Endothelial cell (in vitro differentiated cells): ENCODE results near the gene THBS4. TPM values are rescaled to one million over a fixed set of nuclear protein-coding genes. Genes with fewer than 3 reads are reported as not detected.

Experiments used
- DNase-seq: peaks from one replicate; pipeline ENCODE4 v3.0.0; 2021; ENCODE audit warnings: low spot score
- H3K27ac Mint-ChIP-seq: one replicate; pipeline ENCODE4 v1.8.0; 2021; ENCODE audit warnings: mixed read lengths, inconsistent platforms; ENCODE audit not compliant: unreplicated experiment
- H3K27me3 Mint-ChIP-seq: one replicate; pipeline ENCODE4 v1.8.0; 2021; ENCODE audit warnings: mild to moderate bottlenecking, moderate library complexity, mixed read lengths, inconsistent platforms; ENCODE audit not compliant: unreplicated experiment
- H3K36me3 Mint-ChIP-seq: one replicate; pipeline ENCODE4 v1.8.0; 2021; ENCODE audit warnings: mild to moderate bottlenecking, low read depth, mixed read lengths, inconsistent platforms; ENCODE audit not compliant: unreplicated experiment
- H3K4me1 Mint-ChIP-seq: one replicate; pipeline ENCODE4 v1.8.0; 2021; ENCODE audit warnings: mild to moderate bottlenecking, mixed read lengths, inconsistent platforms; ENCODE audit not compliant: unreplicated experiment
- H3K4me3 Mint-ChIP-seq: one replicate; pipeline ENCODE4 v1.8.0; 2021; ENCODE audit warnings: mild to moderate bottlenecking, mixed read lengths, inconsistent platforms; ENCODE audit not compliant: unreplicated experiment
- H3K9me3 Mint-ChIP-seq: one replicate; pipeline ENCODE4 v1.8.0; 2021; ENCODE audit warnings: mixed read lengths, inconsistent platforms; ENCODE audit not compliant: unreplicated experiment
- CTCF ChIP-seq: fragments of 200-600 bp; sonication (generic); IDR thresholded peaks from one replicate; pipeline ENCODE4 v1.5.0; 2021; ENCODE audit warnings: antibody characterized with exemption; ENCODE audit not compliant: unreplicated experiment
- total RNA-seq: library from RNA; stranded (reverse); fragmentation: NEBNext Ultra II Directional; extraction: Animal tissue kit (Norgen Biotek cat#: 25700); gene quantifications from one replicate; pipeline ENCODE4 v1.2.1, GENCODE V29; 2021; ENCODE audit not compliant: unreplicated experiment

Gene THBS4
- total RNA-seq, 1 donor from 2014 or later: 3.0 TPM

GRCh38 chr5:80034559-80034958 lies 589 bp upstream of the THBS4 start:
- Mint-ChIP-seq H3K4me1 (no peaks in the 10 kb centered on the region), H3K27me3 (no peaks in the 10 kb centered on the region), H3K36me3 (no peaks in the 10 kb centered on the region), H3K9me3 (no peaks in the 10 kb centered on the region), H3K27ac (no peak overlapping the region), H3K4me3 (peak overlapping the region; percentile 82)
- no peak for DNase-seq
- TF ChIP-seq CTCF: no peak

GRCh38 chr5:80035839-80036238 lies 691 bp downstream of the THBS4 start:
- TF ChIP-seq CTCF: no peak
- H3K9me3 Mint-ChIP-seq: no peaks in the 10 kb centered on the region

GRCh38 chr5:80036615-80037014 lies 1.5 kb downstream of the THBS4 start:
- no peak overlapping the region for H3K4me3 Mint-ChIP-seq

More at GRCh38 chr5:80035839-80036238, 691 bp downstream of the THBS4 start:
- H3K36me3 Mint-ChIP-seq: no peaks in the 10 kb centered on the region
- H3K4me3 Mint-ChIP-seq: peak overlapping the region; percentile 79
- no peaks in the 10 kb centered on the region for H3K4me1 Mint-ChIP-seq
- no peak for DNase-seq
- no peaks in the 10 kb centered on the region for H3K27me3 Mint-ChIP-seq
- no peak overlapping the region for H3K27ac Mint-ChIP-seq

GRCh38 chr5:80037366-80037765 lies 2.2 kb downstream of the THBS4 start:
- TF ChIP-seq CTCF: no peak
- Mint-ChIP-seq H3K36me3 (no peaks in the 10 kb centered on the region), H3K27ac (no peak overlapping the region), H3K9me3 (no peaks in the 10 kb centered on the region), H3K27me3 (no peaks in the 10 kb centered on the region), H3K4me1 (no peaks in the 10 kb centered on the region), H3K4me3 (no peak overlapping the region)
- no peak for DNase-seq

More at GRCh38 chr5:80036615-80037014, 1.5 kb downstream of the THBS4 start:
- no peak for TF ChIP-seq CTCF
- Mint-ChIP-seq H3K27me3 (no peaks in the 10 kb centered on the region), H3K27ac (no peak overlapping the region), H3K4me1 (no peaks in the 10 kb centered on the region), H3K36me3 (no peaks in the 10 kb centered on the region), H3K9me3 (no peaks in the 10 kb centered on the region)
- no peak for DNase-seq

- H3K36me3 Mint-ChIP-seq: no peaks in the 10 kb centered on the region
- H3K27me3 Mint-ChIP-seq: no peaks in the 10 kb centered on the region
- H3K4me1 Mint-ChIP-seq: no peaks in the 10 kb centered on the region
- no peak overlapping the region for H3K27ac Mint-ChIP-seq
- no peaks in the 10 kb centered on the region for H3K9me3 Mint-ChIP-seq
- no peak for DNase-seq
- no peak for TF ChIP-seq CTCF
- no peak overlapping the region for H3K4me3 Mint-ChIP-seq
Measured at GRCh38 chr5:80039650-80040049, 4.5 kb downstream of the THBS4 start.
